Measurements from ENCODE around the gene AIRE.

Gene AIRE

GRCh38 chr21:44263221-44263760, 22.4 kb upstream of the AIRE start:
- TF ChIP-seq CTCF (IDR thresholded peaks at IDR 0.05; ENCODE audit: low read depth, low read length, missing control alignments), result no peak
- no peak overlapping the region for H3K4me3 ChIP-seq (replicated peaks; ENCODE audit: low read depth, low read length)
- DNase-seq (ENCODE audit: extremely low read depth, low read depth), result no peak

GRCh38 chr21:44263768-44264167, 21.9 kb upstream of the AIRE start:
- no peak for DNase-seq (ENCODE audit: extremely low read depth, low read depth)
- TF ChIP-seq CTCF (IDR thresholded peaks at IDR 0.05; ENCODE audit: low read depth, low read length, missing control alignments), result no peak
- no peak overlapping the region for H3K4me3 ChIP-seq (replicated peaks; ENCODE audit: low read depth, low read length)

GRCh38 chr21:44265734-44266270, 19.9 kb upstream of the AIRE start:
- DNase-seq (ENCODE audit: extremely low read depth, low read depth), result no peak
- TF ChIP-seq CTCF (IDR thresholded peaks at IDR 0.05; ENCODE audit: low read depth, low read length, missing control alignments), result no peak
- H3K4me3 ChIP-seq (replicated peaks; ENCODE audit: low read depth, low read length), result no peak overlapping the region

- H3K4me3 ChIP-seq (replicated peaks; ENCODE audit: low read depth, low read length), result no peak overlapping the region
- DNase-seq (ENCODE audit: extremely low read depth, low read depth), result no peak
- peak; percentile 18 for TF ChIP-seq CTCF (IDR thresholded peaks at IDR 0.05; ENCODE audit: low read depth, low read length, missing control alignments)
Measured at GRCh38 chr21:44267655-44268142, 18.0 kb upstream of the AIRE start.

- no peak for DNase-seq (ENCODE audit: extremely low read depth, low read depth)
- TF ChIP-seq CTCF (IDR thresholded peaks at IDR 0.05; ENCODE audit: low read depth, low read length, missing control alignments), result no peak
- no peak overlapping the region for H3K4me3 ChIP-seq (replicated peaks; ENCODE audit: low read depth, low read length)
Measured at GRCh38 chr21:44269090-44269489, 16.6 kb upstream of the AIRE start.

- DNase-seq (ENCODE audit: extremely low read depth, low read depth), result no peak
- TF ChIP-seq CTCF (IDR thresholded peaks at IDR 0.05; ENCODE audit: low read depth, low read length, missing control alignments), result no peak
- H3K4me3 ChIP-seq (replicated peaks; ENCODE audit: low read depth, low read length), result no peak overlapping the region
Measured at GRCh38 chr21:44271558-44272283, 14.0 kb upstream of the AIRE start.
